Midbrain (tissue), 1 donor: Measurements from ENCODE around the gene KIAA1549.
A peak's percentile ranks its signal among the peaks of the same experiment; 100 is the strongest.
"Not testable (repeated sequence)": the region's sequence is repeated elsewhere in the genome, so short reads cannot be mapped to it uniquely, and the experiment has no call there.

Experiments used
- DNase-seq: peaks from one replicate; lab custom pipeline; 2025; lab: John Stamatoyannopoulos, UW

Gene KIAA1549

DNA sequence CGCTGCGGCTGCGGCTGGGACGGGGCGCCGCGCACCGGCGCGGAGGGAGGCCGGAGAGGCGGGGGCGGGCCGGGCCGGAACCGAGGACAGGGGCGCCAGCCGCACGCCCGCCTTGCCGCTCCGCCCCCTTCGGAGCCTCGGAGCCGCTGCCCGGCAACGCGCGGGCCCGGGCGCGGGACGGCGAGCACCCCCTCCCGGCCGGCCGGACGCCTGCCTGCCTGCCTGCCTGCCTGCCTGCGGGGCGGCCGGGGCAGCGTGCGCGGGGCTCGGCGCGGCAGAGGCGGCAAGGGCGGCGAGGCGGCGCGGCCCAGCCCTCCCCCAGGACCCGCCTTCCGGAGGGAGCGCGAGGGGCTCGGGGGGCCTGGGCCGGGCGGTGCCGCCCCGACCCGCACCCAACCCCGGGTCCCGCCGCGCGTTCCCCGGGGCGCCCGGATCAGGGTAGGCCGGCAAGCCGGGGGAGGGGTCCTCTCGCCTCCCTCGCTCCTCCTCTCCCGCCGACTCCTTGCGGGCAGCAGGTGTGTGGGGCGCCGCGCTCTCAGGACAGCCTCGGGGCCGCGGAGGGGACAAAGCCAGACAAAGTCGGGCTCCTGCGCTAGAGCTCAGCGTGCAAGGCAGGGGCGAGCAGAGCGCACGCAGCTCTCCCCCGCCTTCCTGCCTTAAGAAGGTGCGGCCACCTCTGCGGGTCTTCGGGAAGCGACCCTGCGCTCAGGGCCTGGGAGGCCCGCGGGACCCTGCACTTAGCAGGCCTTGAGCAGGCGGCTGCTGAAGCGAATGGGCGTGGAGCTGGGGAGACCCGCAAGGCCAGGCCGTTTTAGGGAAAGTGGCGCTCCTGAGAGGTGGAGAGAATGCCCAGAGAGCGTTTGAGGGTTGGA lies at the start of gene KIAA1549:
Gene KIAA1549 (minus strand): TSS at position 58 of the 872 bp plus-strand sequence. CDS start 120 bp downstream, outside the sequence.
- DNase-seq = peak; percentile 53

DNA sequence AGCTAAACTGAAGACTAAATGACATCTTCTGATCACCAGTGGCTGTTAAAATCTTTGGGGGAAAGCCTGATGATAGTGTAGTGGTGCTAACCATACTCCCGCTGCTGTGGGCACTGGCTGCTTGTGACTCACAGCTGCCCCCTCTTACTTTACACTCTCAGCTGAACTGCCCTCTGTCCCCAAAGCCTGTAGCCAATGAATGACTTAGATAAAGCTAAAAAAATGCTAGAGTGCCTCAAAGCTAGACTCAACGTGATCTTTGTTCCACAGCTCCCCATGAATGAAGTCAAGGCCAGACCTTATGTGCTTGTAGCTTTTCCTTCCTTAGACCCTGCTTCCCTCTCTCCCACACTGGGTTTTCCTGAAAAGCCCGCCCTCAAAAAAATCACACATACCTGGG lies 48.2 kb upstream of the KIAA1549 start:
- no peak for DNase-seq

DNA sequence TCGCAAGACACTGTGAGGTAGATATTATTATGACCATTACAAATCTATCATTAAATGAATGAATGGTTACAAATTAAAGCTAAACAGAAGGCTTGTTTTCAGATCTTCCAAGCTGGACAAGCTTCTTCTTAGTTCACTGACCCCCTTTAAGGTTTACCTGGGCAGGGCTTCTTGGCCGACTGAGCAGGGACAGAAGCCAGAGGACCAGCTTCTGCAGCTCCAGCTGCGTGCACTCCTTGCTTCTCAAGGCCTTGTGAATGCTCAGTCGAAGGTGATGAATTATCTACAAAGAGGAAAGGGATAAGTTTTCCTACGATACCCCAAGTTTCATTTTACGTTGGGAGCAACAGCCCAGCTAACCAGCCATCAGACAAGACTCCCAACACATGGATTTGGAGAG lies 45.4 kb upstream of the KIAA1549 start:
- no peak for DNase-seq

DNA sequence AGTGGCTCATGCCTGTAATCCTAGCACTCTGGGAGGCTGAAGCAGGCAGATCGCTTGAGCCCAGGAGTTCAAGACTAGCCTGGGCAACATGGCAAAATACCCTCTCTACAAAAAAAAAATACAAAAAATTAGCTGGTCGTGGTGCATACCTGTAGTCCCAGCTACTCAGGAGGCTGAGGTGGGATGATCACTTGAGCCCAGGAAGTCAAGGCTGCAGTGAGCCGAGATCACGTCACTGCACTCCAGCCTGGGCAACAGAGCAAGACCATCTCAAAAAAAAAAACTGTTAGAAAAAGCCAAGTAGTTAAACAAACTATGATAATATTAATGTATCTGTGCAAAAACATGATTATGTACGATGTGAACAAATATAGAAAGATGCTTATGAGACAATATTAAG lies 44.7 kb upstream of the KIAA1549 start:
- not testable (repeated sequence) for DNase-seq

DNA sequence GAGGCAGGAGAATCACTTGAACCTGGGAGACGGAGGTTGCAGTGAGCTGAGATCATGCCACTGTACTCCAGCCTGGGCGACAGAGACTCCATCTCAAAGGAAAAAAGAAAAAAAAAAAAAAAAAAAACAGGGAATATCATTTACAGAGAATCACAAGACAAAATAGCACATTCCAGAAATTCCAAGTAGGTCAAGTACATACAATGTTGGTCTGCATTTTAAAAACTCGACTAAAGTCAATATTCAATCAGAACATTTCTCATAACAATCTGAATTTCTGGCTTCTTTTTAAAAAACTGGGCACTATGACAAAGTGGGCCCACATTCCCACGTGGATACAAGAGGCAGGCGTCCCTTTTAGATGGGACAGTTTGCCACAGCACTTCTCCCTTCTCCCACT lies 41.9 kb upstream of the KIAA1549 start:
- DNase-seq = no peak

DNA sequence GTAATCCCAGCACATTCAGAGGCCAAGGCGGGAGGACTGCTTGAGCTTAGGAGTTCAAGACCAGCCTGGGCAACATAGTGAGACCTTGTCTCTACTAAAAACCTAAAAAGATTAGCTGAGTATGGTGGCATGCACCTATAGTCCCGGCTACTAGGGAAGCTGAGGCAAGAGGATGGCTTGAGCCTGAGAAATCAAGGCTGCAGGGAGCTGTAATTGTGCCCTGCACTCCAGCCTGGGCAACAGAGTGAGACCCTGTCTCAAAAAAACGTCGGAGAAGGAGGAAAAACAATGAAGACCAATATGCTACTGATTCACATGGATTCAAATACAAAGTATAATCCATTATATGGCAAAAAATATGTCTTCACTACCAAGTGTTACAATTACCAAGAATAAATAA lies 41.1 kb upstream of the KIAA1549 start:
- no peak for DNase-seq

DNA sequence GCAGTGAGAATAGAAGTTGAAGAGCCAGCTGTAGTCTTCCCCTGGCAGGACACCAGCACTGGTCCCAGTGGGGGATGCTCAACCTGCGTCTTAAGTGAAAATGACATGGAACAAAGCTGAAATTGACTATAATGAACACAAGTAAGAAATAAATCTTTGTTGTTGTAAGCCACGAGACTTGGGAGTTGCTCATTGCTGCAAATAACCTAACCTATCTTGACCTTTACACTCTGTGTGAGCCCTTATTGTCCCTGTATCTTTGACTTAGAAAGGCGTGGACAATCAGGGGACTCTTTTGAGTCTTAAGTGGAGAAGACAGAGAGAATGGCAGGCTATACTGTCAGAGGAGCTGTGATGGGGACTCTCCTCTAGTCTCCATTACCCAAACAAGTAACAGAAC lies 37.7 kb upstream of the KIAA1549 start:
- DNase-seq = no peak

DNA sequence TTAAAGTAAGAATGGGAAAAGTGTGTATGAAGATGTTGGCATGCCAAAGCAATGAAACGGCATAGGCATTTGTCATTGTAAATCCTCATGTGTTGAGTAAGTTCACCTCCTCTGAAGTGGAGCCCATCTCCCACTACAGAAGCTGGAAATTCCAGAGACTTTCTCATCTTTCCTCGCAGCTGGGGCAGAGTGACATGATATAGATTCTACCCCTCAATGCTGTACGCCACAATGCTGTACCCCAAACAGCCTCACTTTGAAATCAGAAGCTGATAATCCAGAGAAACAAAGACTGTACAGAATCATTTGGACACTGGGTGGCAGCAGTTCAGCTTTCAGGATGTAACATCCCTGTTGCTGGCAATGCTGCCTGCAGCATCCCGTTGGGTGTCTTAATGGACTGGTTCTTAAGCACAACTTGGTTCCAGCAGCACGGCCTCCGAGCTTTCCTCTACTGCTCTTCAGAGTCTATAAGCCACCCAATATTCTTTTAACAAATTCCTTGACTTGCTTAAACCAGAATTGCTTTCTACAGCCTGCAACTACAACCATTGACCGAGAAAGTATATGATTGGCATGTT lies 35.8 kb upstream of the KIAA1549 start:
- DNase-seq = peak; percentile 68

DNA sequence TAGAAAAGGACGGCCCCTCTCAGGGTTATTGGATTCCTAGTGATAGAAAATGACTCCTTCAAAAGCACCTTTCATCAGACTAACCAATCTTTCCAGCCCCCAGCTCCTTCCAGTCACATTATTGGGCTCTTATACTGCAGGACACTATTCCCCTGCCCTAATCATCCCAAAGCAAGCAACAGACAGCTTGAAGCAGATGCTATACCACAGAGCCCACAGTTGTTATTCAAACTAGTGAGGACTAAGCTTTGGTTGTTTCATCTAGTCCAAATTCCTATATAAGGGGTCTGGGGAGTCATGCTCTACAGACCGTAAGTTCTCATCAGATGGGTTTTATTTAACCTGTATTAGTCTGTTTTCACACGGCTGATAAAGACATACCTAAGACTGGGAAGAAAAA lies 30.2 kb upstream of the KIAA1549 start:
- no peak for DNase-seq

DNA sequence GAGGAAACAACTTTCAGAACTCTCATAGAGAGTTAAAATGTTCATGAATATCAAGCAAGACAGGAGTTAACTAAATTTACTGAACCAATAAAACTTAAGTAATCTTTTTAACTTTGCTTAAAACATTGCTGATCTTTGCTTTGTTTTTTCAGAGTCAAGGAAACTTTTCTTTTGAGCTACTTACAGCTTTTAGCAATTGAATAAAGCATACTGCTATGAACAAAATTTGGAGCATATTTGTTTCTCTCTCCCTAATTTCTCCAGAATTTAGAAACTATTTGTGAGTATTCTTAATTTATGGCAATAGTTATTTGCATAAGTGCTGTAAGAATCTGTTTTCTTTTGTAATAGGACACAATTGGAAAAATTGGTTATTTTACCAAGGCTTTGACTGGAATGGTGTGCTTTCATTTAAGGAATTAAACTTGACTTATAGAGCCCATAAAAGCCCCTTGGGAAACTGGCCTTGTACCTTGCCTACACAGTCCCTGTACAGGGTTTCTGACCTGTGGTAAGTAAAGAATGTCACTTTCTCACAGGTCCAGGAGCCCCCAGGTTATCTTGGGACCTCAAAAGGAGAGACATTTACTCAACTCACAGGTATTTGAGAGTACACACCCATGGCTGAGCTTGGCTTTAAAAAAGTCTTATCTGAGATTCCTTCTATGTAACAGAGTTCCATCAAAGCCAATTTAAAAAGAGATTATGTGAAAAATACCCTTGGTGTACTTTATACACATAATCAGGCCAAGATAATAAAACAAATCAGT lies 23.3 kb upstream of the KIAA1549 start:
- DNase-seq = no peak

DNA sequence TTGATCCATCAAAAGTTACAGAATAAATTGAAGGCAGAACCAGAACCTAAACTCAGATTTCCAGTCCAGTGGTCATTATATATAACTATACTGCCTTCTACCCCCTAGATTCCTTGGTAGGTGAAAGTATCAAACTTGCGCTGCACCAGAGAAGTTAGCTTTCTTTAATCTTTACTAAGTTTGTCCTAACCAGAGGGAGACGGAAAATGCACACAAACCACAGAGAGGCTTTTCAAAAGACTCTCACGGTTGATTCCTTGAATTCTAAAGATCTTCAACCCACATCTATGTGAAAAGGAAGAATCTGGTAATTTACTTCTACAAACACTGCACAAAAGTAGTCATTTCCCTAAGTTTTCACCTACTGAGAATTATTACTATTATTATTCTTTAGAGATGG lies 18.2 kb upstream of the KIAA1549 start:
- no peak for DNase-seq

DNA sequence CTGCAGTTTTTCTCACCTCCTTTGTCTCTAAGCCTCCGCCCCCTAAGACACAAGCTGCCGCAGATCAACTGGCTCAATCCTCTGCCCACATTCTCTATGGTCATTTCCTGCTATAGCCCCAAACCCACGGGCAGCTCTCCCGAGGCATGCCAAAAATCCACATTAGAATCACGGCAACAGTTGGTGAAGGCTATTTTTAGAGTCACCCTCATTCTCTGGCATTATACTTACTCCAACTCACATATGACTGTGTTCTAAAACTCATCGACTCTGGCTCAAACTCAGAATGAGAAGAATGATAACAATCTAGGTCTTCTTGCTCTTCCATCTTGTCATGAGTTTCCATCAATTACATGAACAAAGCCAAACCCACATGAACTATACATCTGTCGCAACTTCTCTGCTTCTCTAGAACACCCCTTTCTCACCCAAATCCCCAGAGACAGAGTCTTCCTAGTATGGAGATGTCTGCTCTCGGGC lies 10.9 kb upstream of the KIAA1549 start:
- no peak for DNase-seq

DNA sequence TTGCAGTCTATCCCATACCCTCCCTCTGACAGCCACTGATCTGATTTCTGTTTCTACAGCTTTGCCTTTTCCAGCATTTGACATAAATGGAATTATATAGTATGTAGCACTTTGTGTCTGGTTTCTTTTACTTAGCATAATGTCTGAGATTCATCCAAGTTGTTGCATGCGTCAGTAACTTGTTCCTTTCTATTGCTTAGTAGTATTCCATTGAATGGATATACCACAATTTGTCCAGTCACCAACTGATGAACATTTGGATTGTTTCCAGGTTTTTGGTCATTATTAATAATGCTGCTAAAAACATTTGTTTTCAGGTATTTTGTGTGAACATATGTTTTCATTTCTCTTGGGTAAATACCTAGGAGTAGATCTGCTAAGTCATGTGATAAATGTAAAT lies 6.5 kb upstream of the KIAA1549 start:
- no peak for DNase-seq

DNA sequence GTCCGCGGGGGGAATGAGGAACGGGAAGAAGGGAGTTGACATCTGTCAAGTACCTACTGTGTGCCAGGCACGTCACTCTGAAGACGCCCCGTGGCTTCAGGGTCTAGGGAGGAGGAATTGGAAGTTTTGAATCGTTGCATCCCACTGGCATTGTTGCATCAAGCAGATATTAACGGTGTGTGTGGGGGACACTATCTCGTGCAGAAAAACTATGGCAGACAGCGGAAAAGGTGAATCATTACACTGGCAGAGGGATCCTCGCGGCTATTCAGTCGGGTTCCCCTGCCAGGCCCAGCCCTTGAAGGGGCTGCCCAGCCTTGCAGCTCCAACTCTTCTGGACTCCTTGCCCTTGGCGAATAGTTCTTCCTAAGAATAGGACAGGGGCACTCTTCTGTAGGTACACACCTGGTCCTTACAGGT lies 1.0 kb upstream of the KIAA1549 start:
- no peak for DNase-seq

DNA sequence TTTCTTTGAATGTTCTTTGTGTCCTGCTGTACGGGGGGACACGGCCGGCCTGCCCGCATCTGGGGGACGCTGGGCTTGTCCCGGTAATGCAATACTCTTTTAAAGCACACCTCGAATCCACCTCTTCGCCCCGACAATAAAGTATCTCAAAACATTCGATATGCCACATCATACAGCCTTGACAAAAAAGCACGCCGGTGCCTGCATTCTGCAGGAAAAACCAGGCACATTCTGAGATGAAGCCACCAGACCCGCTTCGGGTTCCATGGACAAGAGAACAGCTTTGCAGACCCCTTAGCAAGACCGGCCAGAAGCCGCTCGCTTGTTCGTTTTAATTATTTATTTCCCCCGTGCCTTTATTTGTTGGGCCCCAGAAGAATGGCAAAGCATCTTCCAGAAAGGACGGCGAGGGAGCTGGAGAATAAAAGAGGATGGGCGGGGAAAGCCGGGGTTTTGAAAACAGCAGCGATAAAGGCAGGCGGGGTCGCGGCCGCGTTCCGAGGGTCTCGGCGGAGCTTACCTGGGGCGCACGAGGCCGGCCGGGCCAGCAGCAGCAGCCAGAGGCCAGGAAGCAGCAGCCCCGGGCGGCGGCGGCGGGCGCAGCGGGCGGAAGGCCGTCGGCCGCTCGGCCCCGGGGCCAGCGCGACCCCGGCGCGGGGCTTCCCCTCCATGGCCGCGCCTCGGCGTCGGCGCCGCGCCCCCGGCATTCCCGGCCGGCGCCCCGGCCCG lies 462 bp downstream of the KIAA1549 start:
- no peak for DNase-seq

DNA sequence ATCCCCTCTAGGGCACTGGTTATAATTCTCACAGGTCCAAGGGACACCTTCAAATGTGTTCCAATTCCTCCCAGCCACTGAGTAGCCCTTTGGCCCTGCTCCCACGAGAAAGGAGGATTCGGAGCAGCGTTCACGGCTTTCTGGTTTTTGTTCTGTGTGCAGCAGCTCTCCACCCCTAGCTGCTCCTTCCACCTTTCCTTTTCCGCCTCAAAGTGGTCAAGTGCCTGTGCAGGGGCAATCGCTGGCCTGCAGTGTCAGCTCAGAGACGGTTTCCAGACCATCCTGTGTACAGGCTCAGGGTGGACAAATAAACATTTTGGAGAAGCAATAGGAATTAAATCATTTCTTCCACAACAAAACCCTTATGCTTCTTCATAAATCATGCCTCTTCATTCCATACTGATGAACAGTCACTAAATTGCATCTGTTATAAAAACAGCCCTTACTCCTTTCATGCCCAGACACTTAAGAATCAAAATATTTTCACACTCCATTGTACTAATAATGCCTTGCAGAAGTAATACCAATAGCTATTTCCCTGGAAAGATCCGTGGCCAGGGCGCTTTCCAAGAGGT lies 1.1 kb downstream of the KIAA1549 start:
- peak; percentile 11 for DNase-seq

DNA sequence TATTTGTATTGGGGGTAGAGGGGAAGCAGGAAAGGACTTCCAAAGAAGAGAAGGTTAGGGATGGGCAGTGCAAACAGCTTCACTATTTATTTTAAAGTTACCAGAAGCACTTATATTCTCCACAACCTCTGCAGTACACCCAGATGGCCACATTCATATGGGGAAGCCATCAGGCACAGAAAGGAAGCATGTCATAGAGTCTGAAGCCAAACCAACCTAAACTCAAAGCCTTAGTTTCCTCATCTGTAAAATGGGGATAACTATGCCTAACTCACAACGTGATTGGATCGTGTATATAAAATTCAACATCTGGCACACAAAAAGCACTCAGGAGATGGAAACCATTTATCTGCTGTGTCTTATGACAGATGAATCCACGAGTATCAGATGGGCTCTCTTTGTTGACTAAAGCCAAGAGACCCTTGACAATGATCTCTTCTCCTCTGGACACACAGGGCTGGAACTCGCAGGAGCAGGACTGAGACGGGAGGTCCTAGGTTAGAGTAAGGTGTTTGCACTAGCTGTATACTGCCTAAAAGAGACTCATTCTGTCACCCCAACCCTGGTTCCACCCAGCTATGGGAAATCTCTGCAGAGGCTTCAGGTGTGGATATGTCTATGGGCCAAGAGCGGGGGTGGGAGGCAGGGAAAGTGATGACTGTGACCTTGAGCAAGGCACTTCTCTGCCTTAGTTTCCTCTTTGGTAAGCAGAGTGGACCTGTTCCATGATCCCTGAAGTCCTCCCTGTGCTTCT lies 1.8 kb downstream of the KIAA1549 start:
- no peak for DNase-seq

DNA sequence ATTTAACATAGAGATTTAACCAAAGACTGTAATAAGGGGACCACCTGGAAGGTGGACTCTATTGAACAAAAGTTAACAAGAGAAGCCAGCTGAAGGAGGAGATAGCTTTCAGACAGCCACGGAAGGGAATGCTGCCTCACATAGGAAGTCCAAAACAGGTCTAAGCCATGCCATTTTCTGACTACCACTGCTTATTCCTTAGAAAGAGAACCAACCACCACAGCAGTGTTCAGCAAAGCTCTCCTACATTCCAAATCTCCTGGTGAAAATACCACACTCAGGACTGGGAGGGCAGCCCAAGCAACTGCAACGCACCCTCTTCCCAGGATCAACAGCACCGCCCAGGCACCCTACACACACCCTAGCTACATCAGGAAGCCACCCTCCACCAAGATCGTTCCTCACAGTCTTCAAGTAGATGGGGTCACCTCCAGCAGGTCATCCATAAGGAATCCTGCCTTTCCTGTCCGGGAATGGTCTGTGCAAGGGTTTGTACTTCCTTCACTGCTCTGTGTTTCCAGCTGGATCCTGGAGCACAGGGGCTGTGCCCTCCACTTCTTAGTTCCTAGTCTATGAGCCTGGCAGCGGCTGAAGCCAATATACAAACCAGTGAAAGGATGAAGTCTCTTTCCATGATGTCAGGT lies 2.5 kb downstream of the KIAA1549 start:
- no peak for DNase-seq

DNA sequence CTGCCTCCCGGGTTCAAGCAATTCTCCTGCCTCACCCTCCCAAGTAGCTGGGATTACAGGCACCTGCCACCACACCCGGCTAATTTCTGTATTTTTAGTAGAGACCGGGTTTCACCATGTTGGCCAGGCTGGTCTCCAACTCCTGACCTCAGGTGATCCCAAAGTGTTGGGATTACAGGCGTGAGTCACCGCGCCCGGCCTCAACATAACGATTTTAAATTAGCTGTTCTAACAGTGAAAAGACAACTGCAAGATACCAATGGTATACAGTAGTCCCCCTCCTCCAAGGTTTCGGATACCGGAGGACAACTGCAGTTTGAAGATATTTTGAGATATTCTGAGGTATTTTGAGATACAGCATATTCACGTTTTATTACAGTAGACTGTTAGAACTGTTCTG lies 5.0 kb downstream of the KIAA1549 start:
- not testable (repeated sequence) for DNase-seq

DNA sequence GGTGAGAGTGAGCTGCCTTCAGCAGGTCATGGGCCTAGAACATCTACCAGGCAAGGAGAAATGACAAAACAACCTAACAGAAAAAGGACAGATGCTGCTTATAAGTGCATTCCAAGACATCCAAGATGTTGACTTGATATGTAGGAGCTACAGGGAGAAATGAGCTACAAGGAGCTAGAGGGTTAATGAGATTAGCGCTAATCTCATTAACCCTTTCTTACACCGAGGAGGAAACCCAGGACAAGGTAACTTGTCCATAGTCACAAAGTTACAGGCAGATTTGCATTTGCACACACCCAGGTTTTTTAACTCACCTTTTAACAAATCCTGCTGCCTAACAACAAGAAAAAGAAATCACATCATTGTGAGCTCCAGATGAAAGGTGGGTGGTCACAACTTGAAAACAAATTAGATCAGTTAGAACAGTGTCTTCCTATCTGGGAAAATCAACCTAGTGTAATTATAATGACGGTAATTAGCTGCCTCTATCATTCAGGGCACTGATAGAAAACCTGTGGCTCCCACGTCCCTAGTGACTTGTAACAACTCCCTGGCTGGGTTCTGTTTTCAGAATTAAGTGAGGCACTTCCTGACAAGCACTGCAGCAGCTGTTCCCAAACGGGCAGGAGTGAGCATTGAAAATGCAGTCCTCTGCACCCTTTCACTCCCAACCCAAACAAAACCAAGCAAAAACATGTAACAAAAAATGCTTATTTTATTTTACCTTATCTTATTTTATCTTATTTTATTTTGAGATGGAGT lies 5.7 kb downstream of the KIAA1549 start:
- no peak for DNase-seq
